Measurements from ENCODE around the gene HSD11B1L.
A peak's percentile ranks its signal among the peaks of the same experiment; 100 is the strongest.
"Not testable (repeated sequence)": the region's sequence is repeated elsewhere in the genome, so short reads cannot be mapped to it uniquely, and the experiment has no call there.

The HSD11B1L gene

DNA sequence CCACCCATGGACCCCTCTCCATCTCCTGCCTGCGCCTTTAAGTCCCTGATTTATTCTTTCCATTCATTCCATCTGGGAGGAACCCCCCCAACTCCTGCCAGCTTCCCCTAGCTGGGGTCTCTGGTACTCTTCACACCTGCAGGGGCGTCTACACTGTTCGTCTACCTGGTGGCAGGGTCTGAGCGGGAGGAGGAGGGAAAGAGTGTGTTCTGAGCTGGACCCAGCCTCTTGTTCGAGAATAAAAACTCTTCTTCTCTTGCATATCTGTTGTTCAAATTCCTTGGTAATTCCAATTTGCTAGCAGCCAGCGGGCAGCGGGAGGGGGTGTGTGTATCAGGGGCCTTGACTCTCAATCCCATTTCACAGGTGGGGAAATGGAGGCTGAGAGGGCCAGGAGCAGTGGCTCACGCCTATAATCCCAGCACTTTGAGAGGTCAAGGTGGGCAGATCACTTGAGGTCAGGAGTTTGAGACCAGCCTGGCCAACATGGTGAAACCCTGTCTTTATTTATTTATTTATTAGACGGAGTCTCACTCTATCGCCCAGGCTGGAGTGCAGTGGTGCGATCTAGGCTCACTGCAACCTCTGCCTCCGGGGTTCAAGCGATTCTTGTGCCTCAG is 7.5 kb downstream of the HSD11B1L start:
- not testable (repeated sequence) for ATAC-seq

DNA sequence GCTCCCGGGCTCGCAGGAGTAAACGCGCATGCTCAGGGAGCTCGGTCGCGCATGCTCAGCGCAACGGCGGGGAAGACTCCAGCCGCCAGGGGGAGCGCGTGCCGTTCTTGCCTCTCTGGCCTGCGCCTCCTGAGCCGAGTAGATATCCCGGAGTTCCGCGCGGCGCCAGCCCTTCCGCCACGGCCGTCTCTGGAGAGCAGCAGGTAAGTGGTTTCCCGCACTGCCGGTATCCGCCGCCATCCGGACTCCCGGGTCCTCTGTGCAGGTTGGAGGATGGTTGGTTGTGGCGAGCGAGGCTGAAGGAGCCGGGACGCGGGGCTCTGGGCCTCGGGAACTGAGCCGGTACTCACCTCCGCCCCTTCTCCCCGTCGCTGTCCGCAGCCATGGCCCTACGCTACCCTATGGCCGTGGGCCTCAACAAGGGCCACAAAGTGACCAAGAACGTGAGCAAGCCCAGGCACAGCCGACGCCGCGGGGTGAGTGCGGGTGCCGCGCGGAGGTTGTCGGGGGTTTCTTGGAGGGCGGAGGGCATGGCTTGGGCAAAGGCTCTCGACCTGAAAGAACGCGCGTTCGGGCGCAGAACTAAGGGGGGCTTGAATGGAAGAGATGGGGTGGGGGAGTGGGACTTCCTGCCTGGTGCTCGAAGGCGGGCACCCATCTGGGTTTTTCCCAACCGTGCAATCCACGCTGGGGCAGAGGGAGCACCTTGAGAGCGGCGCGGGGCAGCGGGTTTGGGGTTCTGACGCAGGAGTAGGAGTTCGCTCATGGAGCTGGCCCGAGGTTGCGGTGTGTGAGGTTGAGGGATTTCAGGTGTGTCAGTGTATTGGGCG is 9.5 kb downstream of the HSD11B1L start, which contains the start of gene RPL36:
Gene RPL36, plus strand, starts transcription at position 171 of the 830 bp plus-strand sequence. Its CDS starts 213 bp downstream, at position 384.
- ATAC-seq = peak; percentile 58 to 61

DNA sequence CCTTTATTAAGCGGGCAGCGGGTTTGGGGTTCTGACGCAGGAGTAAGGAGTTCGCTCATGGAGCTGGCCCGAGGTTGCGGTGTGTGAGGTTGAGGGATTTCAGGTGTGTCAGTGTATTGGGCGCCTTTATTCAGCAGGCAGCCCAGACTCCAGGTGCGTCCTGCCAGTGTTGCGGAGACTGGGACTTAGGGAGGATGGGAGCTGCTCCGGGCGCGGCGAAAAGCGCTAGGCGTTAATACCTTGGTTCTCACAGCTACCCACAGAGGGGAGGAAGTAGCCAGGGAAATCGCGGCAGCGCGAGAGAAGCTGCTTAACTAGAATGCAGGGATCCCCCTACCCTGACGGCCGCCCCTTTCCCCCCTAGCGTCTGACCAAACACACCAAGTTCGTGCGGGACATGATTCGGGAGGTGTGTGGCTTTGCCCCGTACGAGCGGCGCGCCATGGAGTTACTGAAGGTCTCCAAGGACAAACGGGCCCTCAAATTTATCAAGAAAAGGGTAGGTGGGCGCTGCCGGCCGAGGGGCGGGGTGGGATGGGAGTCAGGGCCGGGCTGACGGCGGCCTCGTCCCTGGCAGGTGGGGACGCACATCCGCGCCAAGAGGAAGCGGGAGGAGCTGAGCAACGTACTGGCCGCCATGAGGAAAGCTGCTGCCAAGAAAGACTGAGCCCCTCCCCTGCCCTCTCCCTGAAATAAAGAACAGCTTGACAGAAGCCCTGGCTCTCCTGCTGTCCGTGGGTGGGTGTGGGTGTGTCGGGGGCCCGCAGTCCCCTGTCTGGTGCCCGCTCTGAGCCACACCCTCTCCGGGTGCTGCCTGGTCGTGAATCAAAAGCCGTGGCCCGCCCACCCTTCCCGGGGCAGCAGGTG is 10.4 kb downstream of the HSD11B1L start:
- ATAC-seq = peak in 1 of 2 donors; percentile 1

DNA sequence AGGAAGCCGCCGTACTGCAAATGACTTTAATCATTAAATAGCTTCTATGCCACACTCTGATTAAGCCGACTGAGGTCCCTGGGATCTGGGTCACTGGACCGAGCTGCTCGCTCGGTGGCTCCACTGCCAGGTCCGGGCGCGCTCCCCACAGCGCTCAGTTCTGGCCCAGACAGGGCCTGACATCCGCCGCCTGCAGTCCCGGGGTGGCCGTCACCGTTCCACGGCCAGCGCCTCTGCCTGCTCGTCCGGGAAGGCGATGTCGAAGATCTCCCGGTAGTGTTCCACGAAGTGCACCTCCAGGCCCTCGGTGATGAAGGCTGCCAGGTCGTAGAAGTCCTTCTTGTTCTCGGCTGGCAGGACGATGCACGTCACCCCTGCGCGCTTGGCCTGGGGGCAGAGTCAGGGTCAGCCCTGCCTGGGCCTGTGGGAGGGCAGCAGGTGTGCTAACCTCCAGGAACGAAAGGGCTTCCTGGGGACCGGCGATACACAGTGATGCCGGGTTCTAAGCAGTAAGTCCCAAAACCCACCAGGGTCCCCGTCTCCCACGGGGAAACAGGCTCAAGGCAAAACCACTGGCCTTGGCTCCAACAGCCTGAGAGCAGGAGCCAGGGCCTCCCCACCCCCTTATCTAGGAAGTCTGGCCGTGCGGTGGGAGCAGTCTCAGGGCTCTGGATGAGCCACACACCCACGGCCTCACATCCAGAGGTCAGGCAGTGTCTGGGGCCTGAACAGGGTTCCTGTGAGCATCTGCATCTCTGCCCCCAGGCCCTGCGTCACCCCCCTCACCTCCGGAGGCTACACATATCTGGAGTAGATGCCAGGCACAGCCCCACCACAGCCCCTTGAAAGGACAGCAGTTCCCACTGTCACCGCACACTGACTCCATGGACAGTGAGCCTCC is 11.2 kb downstream of the HSD11B1L start:
- no peak for ATAC-seq

DNA sequence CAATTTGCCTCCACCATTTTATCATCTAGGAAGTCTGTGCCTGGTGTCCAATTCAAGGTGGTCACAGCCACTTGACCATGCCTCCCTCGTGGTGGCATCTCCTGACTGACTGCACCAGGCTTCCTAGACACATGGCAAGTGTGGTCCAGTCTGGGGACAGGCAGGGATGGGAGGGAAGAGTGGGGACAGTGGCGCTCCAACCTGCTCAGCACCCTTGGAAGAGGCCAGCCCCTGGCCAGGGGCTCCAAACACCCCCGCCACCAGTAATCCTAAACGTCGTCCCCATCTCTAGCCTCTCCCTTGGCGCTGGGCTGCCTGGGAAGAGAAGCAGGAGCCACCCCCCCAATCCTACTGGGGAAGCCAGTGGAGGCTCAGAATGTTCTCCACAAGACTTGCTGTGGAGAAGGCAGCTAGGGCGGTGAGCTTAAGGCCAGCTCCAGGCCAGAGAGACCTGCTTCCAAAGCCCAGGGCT is 11.9 kb downstream of the HSD11B1L start:
- ATAC-seq = no peak

DNA sequence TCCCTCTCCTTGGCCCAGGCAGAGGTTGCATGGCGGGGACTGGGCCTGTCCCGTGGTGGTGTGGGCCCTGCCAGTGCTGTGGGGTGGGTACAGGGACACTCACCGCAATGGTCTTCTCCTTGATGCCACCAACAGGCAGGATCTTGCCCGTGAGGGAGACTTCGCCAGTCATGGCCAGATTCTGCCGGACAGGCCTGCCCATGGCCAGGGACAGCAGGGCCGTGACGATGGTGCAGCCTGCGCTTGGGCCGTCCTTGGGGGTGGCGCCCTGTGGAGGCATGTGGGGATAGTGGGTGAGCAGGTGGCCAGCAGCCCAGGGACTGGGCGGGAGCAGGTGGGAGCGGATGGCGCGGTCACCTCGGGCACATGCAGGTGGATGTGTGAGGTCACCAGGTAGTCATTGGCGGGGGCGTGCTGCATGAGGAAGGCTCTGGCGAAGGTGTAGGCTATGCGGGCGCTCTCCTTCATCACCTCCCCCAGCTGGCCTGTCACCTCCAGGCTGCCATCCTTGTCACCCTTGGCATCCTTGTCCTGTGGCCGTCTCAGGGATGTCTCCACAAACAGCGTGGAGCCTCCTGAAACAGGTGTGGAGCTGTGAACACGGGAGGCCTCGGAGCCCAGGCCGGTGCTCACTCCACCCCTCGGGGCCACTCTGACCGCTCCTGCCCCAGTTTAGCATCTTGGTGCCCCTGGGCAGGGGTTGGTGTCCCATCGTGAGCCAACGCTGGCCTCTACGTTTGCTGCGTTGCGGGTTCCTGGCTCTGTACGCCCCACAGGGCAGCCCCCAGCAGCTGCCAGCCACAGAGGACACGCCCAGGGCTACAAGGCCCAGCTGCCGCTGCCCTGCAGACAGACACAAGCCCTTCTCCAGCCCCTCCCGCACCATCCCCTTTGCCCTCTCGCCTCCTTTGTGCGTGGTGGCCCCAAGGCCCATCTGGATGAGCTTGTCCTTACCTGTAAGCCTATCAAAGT is 12.7 kb downstream of the HSD11B1L start:
- ATAC-seq = no peak

DNA sequence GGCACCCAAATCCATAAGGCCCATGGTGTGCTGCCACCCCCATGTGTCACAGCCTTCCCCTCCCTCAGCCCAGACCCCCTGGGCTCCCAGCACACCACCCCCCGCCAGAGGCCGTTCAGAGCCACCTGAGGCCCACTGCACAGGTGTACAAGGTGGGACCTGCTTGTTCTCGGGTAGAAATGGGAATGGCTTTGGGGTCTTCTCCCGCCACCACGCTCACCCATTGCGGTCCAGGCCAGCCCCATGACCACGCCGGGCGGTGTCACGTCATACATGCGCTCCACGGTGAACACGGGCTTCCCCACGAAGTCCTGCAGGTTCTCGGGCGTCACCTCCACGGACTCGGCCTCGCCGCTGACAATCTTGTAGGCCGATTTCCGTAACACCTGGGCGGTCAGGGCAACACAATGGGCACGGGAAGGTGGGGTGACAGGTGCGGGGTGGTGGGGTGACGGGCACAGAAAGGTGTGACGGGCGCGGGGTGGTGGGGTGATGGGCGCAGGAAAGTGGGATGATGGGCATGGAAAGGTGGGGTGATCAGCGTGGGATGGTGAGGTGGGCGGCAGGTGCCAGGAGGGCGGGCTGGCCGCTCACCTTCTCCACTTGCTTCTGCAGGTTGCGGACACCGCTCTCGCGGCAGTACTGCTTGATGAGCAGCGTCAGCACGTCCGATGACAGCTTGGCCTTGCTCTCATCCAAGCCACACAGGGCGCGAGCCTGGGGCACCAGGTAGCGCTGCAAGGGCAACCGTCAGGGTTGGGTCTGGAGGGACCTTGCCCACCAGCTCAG is 13.5 kb downstream of the HSD11B1L start:
- no peak for ATAC-seq

DNA sequence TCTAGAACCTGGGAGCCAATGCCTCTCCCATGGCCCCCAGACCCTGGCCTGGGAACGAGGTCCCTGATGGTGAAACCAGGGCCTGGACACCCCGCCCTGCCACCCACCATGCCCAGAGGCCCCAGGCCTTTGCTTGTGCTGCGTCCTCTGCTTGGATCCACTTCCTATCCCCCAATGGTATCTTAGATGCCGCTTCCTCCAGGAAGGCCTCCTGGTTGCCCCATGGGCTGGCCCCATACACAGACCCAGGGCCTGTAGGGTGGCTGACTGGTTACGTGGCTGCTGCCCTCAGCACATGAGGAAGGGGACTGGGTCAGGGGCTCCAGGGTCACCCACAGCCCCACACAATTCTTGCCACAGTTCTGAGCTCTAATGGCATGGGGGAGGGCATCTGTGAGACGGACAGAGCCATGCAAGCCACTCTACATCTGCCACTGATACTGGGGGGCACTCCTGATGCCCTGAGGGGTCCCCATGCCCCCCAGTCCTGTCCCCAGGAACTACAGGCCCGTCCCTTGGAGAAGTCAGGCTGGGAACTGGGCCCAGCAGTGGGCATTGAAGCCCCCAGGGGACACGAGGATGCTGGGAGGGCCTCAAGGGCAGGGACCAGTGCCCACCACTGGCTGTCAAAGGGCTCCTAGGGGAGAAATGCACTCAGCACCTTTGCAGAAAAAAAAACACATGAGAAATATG is 14.3 kb downstream of the HSD11B1L start:
- no peak for ATAC-seq

DNA sequence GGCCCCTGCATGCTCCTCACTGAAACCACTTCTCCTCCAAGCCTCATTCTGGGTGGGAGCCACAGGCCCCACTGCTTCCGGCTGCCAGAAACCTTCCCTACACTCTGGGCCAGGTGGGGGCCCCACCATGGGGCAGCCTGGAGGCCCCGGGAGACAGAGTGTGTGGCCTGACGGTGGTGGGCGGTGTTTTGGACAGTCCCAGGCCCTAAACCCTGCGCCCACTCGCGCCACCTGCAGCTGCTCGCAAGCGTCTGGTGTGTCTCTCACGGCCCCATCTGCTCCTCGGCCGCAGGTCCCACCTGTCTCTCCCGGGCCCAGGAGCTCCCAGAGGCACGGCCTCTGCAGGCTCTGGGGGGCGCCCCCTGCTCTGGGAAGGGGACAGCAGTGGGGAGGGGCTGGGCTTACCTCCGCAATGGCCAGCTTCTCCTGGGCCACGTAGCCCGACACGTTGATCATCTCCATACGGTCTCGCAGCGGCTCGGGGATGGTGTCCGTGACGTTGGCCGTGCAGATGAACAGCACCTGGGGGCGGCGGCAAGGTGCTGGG is 14.9 kb downstream of the HSD11B1L start:
- ATAC-seq = no peak

DNA sequence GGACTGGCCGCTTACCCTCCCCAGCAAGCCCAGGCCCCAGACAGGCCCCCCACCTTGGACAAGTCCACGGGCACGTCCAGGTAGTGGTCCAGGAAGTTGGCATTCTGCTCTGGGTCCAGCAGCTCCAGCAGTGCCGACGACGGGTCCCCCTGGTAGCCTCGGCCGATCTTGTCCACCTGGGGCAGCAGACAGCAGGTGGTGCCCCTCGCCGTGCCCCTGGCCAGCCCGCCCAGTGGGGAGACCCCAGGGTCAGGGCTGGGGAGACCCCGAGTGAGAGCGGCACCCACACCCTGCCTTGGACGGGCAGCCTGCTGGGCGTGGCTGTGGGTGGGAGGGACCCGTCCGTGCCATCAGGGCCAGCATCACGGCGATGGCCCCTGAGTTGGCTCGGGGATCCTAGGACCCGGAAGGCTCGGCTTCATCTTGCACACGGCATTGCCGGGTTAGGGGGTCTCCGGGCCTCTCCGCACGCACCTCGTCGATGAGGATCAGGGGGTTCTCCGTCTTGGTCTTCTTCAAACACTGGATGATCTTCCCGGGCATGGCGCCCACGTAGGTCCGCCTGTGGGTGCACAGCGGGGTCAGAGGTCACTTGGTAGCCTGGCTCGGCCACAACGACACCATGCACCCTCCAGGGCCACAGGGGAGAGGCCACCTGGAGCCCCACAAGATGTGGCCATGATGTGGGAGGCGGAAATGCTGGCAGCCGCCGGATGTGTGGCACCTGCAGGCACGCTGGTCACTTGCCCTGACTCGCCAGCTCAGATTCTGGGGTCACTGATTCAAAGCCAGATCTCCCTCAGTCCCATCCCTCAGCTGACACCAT is 15.6 kb downstream of the HSD11B1L start:
- no peak for ATAC-seq

DNA sequence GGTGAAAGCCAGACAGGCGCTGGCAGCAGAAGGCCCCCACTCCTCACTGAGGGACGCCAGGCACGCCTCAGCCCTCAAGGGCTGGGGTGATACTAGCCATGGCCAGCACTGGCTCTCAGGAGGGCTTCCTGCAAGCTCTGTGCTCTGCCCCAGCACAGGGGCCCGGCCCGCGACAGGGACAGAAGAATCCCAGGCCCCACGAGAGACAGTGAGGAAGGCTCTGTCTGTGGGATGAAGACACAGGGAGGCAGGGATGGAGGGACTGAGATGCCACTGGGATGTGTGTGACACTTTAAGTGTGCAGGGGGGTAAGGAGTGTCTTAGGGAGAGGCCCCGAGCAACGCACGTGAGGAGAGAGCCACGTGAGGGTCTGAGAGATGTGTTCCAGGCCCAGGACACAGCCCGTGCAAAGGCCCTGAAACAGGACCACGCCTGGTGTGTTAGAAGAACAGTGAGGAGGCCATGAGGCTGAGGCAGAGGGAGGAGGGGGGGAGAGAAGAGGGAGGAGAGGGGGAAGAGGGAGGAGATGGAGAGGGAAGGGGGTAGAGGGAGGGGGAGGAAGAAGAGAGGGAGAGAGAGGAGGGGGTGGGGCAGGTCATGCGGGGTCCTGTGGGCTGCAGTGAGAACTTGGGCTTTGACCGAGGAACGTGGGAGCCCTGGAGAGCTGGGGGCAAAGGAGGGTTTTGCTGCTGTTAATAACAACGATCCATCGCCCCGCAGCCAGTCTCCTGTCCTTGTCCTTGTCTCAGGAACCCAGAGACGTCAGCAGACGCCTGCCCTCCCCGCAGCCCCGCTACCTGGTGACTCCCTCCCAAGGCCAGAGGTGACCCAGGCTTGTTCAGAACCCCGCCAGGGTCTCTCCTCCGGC is 16.4 kb downstream of the HSD11B1L start:
- ATAC-seq = no peak

DNA sequence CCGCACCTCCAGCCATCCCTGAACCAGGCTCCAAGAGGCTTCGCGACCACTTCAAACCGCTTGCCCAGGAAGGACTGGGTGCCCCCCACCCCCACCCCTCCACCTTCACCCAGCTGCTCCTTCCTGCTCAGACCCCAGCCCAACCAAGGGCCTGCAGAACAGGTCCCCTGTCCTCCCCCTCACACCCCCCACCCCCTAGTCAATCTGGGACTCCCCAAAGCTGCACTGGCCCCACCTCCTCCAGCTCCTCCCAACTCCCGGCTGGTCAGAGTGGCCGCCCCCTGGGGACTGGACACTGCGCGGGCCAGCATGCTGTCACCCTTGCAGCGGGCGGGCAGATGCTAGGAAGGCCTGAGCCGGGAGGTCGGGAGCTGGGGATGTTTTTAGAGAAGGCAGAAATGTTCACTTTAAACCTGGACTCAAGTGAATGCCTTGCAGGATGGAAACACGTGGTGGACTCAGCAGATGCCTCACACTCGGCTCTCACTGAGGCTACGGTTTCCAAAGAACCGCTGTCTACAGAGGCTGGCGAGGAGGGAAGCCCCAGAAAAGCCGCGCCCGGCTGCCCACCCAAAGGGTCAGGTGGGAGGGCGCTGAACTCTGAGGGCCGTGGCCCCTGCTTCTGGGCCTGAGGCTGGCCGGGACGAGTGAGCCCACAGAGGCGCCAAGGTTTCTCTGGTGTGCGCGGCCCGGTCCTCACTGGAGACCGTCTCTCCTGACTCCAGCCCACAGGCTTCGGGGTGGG is 17.2 kb downstream of the HSD11B1L start:
- no peak for ATAC-seq

DNA sequence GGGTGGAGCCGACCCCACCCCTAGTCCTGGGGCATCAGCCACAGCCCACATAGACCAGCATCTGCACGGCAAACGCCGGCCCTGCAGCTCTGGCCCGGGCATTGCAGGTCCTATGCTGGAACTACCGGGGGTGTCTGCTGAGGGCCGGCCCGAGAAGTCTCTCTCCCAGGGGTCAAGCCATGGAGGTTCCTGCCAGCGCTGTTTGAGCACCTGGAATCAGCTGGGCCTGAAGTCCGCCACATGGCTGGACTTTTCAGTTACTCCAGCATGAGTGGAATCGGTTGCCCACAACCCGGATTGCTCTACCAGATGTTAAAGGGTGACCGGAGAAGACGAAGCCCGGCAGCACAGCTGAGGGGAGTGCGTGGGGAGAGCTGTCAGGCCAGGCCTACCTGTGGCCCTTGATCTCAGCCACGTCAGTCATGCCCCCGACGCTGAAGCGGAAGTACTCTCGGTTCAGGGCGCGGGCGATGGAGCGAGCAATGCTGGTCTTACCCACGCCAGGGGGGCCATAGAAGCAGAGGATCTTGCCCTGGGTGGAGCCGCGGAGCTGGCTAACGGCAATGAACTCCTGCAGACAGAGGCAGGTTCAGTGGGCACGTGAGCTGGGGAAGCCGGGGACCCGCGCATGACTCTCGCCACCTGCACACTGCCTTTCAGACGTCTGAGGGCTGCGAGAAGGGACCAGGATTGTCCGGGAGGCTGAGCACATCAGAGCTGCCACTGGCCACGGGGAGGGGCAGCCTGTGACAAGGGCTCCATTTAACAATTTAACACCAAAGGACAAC is 18.0 kb downstream of the HSD11B1L start:
- ATAC-seq = no peak

DNA sequence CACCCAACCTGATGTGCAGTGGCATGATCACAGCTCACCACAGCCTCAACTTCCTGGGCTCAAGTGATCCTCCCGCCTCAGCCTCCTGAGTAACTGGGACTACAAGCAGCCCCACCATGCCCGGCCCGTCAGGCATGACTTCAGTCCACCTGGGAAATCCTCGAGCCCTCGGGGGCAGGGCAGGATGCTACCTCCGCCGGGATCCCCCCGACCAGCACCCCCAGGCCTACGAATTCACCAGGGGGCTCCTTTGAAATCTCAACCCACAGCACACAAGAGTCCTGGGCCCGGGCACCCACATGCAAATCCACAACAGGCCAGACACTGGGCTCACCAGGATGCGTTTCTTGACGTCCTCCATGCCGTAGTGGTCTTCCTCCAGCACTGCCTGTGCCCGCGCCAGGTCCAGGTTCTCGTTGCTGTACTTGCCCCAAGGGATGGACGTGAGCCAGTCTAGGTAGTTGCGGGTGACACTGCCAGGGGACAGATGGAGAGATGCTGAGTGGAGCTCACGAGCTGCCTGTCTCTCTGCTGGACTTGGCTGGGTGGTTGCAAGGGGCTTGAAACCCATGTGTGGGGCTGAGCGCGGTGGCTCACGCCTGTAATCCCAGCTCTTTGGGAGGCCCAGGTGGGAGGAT is 19.7 kb downstream of the HSD11B1L start:
- ATAC-seq = no peak

DNA sequence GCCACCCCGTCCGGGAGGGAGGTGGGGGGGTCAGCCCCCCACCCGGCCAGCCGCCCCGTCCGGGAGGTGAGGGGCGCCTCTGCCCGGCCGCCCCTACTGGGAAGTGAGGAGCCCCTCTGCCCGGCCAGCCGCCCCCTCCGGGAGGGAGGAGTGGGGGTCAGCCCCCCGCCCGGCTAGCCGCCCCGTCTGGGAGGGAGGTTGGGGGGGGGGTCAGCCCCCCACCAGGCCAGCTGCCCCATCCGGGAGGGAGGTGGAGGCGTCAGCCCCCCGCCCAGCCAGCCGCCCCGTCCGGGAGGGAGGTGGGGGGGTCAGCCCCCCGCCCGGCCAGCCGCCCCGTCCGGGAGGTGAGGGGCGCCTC is 21.2 kb downstream of the HSD11B1L start:
- ATAC-seq = not testable (repeated sequence)

Data from activated CD4-positive, CD25-positive, alpha-beta regulatory T cell treated with anti-CD3 and anti-CD28 coated beads, Interleukin-2, amount 50 U/mL, for 24 hours (primary cell).